Esophagus muscularis mucosa (tissue), 3 donors: ENCODE data around the gene ANKS1B.

Experiments
- POLR2A ChIP-seq: fragments of 450-650 bp; IDR thresholded peaks from one replicate; pipeline ENCODE4 v1.6.1; 2017; ENCODE audit warnings: antibody characterized with exemption, moderate library complexity, mild to moderate bottlenecking, low read depth
- TF ChIP-seq, protein P1 (sequence below), 3 experiments: fragments of 200-600 bp in 2 of 3; fragments of 450-650 bp in 1 of 3; sonication (generic) in 2 of 3; IDR thresholded peaks; one replicate each; pipeline ENCODE4 v1.5.1; 2017 to 2019; ENCODE audit warnings: antibody characterized with exemption in 3 of 3, mild to moderate bottlenecking in 2 of 3, moderate library complexity in 1 of 3

DNA sequence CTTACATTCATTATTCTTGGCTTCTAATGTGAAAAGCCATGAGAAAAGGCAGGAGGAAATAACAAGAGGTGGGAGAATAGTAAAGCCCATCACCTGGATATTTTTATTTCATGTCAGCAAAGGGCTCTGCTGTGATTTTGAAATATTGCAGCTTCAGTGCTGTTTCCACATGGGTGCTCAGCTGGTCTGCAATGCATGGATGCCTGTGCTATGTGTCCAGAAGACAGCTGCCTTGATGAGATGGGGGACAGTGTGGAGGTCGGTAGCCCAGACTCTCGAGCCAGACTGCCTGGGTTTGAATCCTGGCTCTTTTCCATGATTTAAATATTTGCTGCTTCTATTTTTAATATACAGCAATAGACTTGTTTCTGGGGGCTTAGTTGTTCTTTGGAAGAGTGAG is 814.7 kb downstream of the ANKS1B start:
- TF ChIP-seq, protein P1, sequence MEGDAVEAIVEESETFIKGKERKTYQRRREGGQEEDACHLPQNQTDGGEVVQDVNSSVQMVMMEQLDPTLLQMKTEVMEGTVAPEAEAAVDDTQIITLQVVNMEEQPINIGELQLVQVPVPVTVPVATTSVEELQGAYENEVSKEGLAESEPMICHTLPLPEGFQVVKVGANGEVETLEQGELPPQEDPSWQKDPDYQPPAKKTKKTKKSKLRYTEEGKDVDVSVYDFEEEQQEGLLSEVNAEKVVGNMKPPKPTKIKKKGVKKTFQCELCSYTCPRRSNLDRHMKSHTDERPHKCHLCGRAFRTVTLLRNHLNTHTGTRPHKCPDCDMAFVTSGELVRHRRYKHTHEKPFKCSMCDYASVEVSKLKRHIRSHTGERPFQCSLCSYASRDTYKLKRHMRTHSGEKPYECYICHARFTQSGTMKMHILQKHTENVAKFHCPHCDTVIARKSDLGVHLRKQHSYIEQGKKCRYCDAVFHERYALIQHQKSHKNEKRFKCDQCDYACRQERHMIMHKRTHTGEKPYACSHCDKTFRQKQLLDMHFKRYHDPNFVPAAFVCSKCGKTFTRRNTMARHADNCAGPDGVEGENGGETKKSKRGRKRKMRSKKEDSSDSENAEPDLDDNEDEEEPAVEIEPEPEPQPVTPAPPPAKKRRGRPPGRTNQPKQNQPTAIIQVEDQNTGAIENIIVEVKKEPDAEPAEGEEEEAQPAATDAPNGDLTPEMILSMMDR (IDR thresholded peaks at IDR 0.05): no peak
- TF ChIP-seq POLR2A: no peak
